Astrocyte (in vitro differentiated cells and primary cell): ENCODE results near the gene C11orf71. TPM values are rescaled to one million over a fixed set of nuclear protein-coding genes. Genes with fewer than 3 reads are reported as not detected.

Experiments used
- DNase-seq: peaks from one replicate; pipeline ENCODE4 v3.0.0-alpha.2; 2010; ENCODE audit warnings: low read depth
- FAIRE-seq: peaks from 2 replicates; lab custom pipeline; 2011; peaks lifted over from hg19 to GRCh38; lab: Jason Lieb, UNC
- H2AFZ ChIP-seq: 2 replicates; pipeline ENCODE4 v1.6.0; 2012; ENCODE audit warnings: low read depth, low read length, inconsistent platforms
- H3K27ac ChIP-seq: 2 replicates; pipeline ENCODE4 v1.5.1; 2011; ENCODE audit warnings: low read depth, low read length, inconsistent platforms
- H3K27me3 ChIP-seq: 2 replicates; pipeline ENCODE4 v1.6.0; 2011; ENCODE audit warnings: low read length, inconsistent platforms; ENCODE audit not compliant: insufficient read depth
- H3K36me3 ChIP-seq: 2 replicates; pipeline ENCODE4 v1.5.1; 2011; ENCODE audit warnings: low read length, inconsistent platforms; ENCODE audit not compliant: insufficient read depth
- H3K4me1 ChIP-seq: 2 replicates; pipeline ENCODE4 v1.5.1; 2011; ENCODE audit warnings: low read length, inconsistent platforms; ENCODE audit not compliant: insufficient read depth
- H3K4me2 ChIP-seq: 2 replicates; pipeline ENCODE4 v1.6.0; 2012; ENCODE audit warnings: low read length, inconsistent platforms
- H3K4me3 ChIP-seq: 2 replicates; pipeline ENCODE4 v1.5.1; 2011; ENCODE audit warnings: low read depth, mild to moderate bottlenecking, low read length, inconsistent platforms; ENCODE audit not compliant: insufficient read depth
- H3K79me2 ChIP-seq: 2 replicates; pipeline ENCODE4 v1.6.0; 2012; ENCODE audit warnings: mild to moderate bottlenecking, low read length, inconsistent platforms; ENCODE audit not compliant: insufficient read depth
- H3K9ac ChIP-seq: 2 replicates; pipeline ENCODE4 v1.6.0; 2012; ENCODE audit warnings: mild to moderate bottlenecking, low read length, inconsistent platforms
- H3K9me3 ChIP-seq: 2 replicates; pipeline ENCODE4 v1.5.1; 2012; ENCODE audit warnings: low read depth, mild to moderate bottlenecking, low read length, inconsistent platforms; ENCODE audit not compliant: insufficient read depth
- H4K20me1 ChIP-seq: 2 replicates; pipeline ENCODE4 v1.6.0; 2012; ENCODE audit warnings: low read length, inconsistent platforms; ENCODE audit not compliant: insufficient read depth
- H3K27ac Mint-ChIP-seq: one replicate; pipeline ENCODE4 v1.8.0; 2021; ENCODE audit warnings: mild to moderate bottlenecking, mixed read lengths; ENCODE audit not compliant: unreplicated experiment
- H3K27me3 Mint-ChIP-seq: one replicate; pipeline ENCODE4 v1.8.0; 2021; ENCODE audit warnings: low read depth, mixed read lengths; ENCODE audit not compliant: unreplicated experiment
- H3K36me3 Mint-ChIP-seq: one replicate; pipeline ENCODE4 v1.8.0; 2021; ENCODE audit warnings: low read depth, mixed read lengths; ENCODE audit not compliant: unreplicated experiment
- H3K4me1 Mint-ChIP-seq: one replicate; pipeline ENCODE4 v1.8.0; 2021; ENCODE audit warnings: low read depth, mixed read lengths; ENCODE audit not compliant: unreplicated experiment
- H3K4me3 Mint-ChIP-seq: one replicate; pipeline ENCODE4 v1.8.0; 2021; ENCODE audit warnings: mild to moderate bottlenecking, moderate library complexity, mixed read lengths; ENCODE audit not compliant: unreplicated experiment
- H3K9me3 Mint-ChIP-seq: one replicate; pipeline ENCODE4 v1.8.0; 2021; ENCODE audit warnings: mild to moderate bottlenecking, mixed read lengths; ENCODE audit not compliant: unreplicated experiment
- CTCF ChIP-seq: IDR thresholded peaks from 2 replicates; pipeline ENCODE4 v1.5.1; 2011; ENCODE audit warnings: low read depth, mild to moderate bottlenecking, inconsistent platforms, low read length, moderate library complexity; ENCODE audit not compliant: insufficient read depth
- EZH2 ChIP-seq: IDR thresholded peaks from 2 replicates; pipeline ENCODE4 v1.6.1; 2012; ENCODE audit warnings: mild to moderate bottlenecking, low read length, inconsistent platforms; ENCODE audit not compliant: insufficient read depth
- total RNA-seq: library from RNA; stranded (reverse); gene quantifications from 2 replicates; pipeline ENCODE4 v1.2.1, GENCODE V29; 2021

The C11orf71 gene
- total RNA-seq, 1 donor from 2014 or later, result 2.2 TPM

GRCh38 chr11:114392735-114393667 lies 7.3 kb downstream of the C11orf71 start:
- no peak overlapping the region for H3K4me3 Mint-ChIP-seq
- H2AFZ ChIP-seq, result no peak overlapping the region
- peaks cover 6% of the 10 kb centered on the region for H3K4me1 Mint-ChIP-seq
- no peak overlapping the region for H3K27ac ChIP-seq
- FAIRE-seq (no peak), DNase-seq (no peak)
- H3K27ac Mint-ChIP-seq, result no peak overlapping the region
- H3K27me3 ChIP-seq, result no peaks in the 10 kb centered on the region
- H3K36me3 Mint-ChIP-seq, result no peaks in the 10 kb centered on the region
- no peaks in the 10 kb centered on the region for H3K79me2 ChIP-seq
- no peaks in the 10 kb centered on the region for H3K4me1 ChIP-seq
- no peak overlapping the region for H3K9ac ChIP-seq
- H3K4me3 ChIP-seq, result no peak overlapping the region
- H3K9me3 ChIP-seq, result no peaks in the 10 kb centered on the region
- H3K4me2 ChIP-seq, result no peak overlapping the region
- H3K36me3 ChIP-seq, result no peaks in the 10 kb centered on the region
- no peaks in the 10 kb centered on the region for H3K27me3 Mint-ChIP-seq
- H4K20me1 ChIP-seq, result no peaks in the 10 kb centered on the region
- H3K9me3 Mint-ChIP-seq, result no peaks in the 10 kb centered on the region
- no peak for TF ChIP-seq EZH2
- TF ChIP-seq CTCF, result no peak

DNA sequence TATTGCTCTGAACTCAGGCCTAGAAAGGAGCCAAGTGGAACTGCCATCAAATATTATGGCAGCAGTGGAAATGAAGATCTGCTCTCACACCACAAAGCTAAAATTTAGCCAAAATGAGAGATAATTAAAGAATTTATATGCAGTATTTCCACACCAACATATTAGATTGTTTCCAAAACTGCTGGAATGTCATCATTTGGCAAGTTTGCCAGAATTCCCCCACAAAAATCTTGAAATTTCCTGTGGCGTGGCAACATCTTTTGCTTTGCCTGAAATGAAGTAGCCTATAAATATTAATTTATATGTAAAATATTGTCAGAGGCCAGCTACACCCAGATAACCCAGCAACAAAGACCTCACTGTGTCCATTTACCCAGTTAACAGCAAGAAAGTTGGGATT lies 13.8 kb downstream of the C11orf71 start:
- no peaks in the 10 kb centered on the region for H3K36me3 ChIP-seq
- H3K4me3 ChIP-seq, result no peak overlapping the region
- TF ChIP-seq EZH2, result no peak
- no peak for TF ChIP-seq CTCF
- H3K27ac Mint-ChIP-seq, result no peak overlapping the region
- no peaks in the 10 kb centered on the region for H3K4me1 ChIP-seq
- no peak overlapping the region for H2AFZ ChIP-seq
- H3K79me2 ChIP-seq, result no peaks in the 10 kb centered on the region
- peaks cover 3% of the 10 kb centered on the region for H3K9me3 ChIP-seq
- no peaks in the 10 kb centered on the region for H3K4me1 Mint-ChIP-seq
- H3K9me3 Mint-ChIP-seq, result peaks cover 5% of the 10 kb centered on the region
- no peaks in the 10 kb centered on the region for H3K36me3 Mint-ChIP-seq
- H3K27me3 Mint-ChIP-seq, result no peaks in the 10 kb centered on the region
- no peaks in the 10 kb centered on the region for H4K20me1 ChIP-seq
- DNase-seq (no peak), FAIRE-seq (no peak)
- H3K27ac ChIP-seq, result no peak overlapping the region
- H3K27me3 ChIP-seq, result no peaks in the 10 kb centered on the region
- H3K9ac ChIP-seq, result no peak overlapping the region
- H3K4me2 ChIP-seq, result no peak overlapping the region
- H3K4me3 Mint-ChIP-seq, result no peak overlapping the region

GRCh38 chr11:114386131-114386530 lies 14.2 kb downstream of the C11orf71 start:
- H3K9me3 Mint-ChIP-seq, result peaks cover 5% of the 10 kb centered on the region
- DNase-seq (no peak), FAIRE-seq (no peak)
- no peaks in the 10 kb centered on the region for H4K20me1 ChIP-seq
- H3K36me3 ChIP-seq, result no peaks in the 10 kb centered on the region
- H3K4me2 ChIP-seq, result no peak overlapping the region
- no peak overlapping the region for H3K27ac Mint-ChIP-seq
- H3K79me2 ChIP-seq, result no peaks in the 10 kb centered on the region
- H3K27me3 Mint-ChIP-seq, result no peaks in the 10 kb centered on the region
- H3K9me3 ChIP-seq, result peaks cover 3% of the 10 kb centered on the region
- H3K27me3 ChIP-seq, result no peaks in the 10 kb centered on the region
- no peak overlapping the region for H3K9ac ChIP-seq
- no peak overlapping the region for H2AFZ ChIP-seq
- no peaks in the 10 kb centered on the region for H3K4me1 Mint-ChIP-seq
- no peak overlapping the region for H3K4me3 Mint-ChIP-seq
- H3K4me1 ChIP-seq, result no peaks in the 10 kb centered on the region
- no peak overlapping the region for H3K27ac ChIP-seq
- H3K36me3 Mint-ChIP-seq, result no peaks in the 10 kb centered on the region
- TF ChIP-seq CTCF (no peak), EZH2 (no peak)
- H3K4me3 ChIP-seq, result no peak overlapping the region
